Fibroblast of lung (primary cell): ENCODE results near the gene ASB3.

Source experiments
- EZH2 ChIP-seq: IDR thresholded peaks from 2 replicates; pipeline ENCODE4 v1.5.1; 2012; ENCODE audit warnings: low read length, control low read depth, mild to moderate bottlenecking; ENCODE audit errors: missing control alignments
- TF ChIP-seq, protein P1 (sequence below), 2 donors: IDR thresholded peaks in 1 of 2; conservative IDR thresholded peaks in 1 of 2; 1 replicate in 1 of 2; 2 replicates in 1 of 2; pipeline ENCODE4 v1.5.1; 2011 to 2012; ENCODE audit warnings: low read length in 2 of 2, control low read depth in 1 of 2, inconsistent platforms in 1 of 2, low read depth in 1 of 2, mild to moderate bottlenecking in 1 of 2

DNA sequence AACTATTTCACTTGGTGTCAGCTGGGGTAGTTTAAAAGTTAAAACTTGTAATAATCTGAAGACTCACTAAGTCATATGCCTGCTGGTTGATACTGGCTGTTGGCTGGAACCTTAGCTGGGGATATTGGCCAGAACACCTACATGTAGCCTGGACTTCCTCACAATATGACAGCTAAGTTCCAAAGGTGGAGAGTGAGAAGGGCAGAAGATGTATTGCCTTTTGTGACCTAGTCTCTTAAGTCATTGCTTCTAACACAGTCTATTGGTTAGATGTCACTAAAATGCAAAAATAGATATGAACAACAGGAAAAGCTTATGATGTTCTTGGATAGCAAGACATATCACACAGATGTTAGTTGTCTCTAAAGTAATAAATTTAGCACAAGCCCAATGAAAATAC lies 132.4 kb downstream of the ASB3 start:
- TF ChIP-seq EZH2, result no peak
- TF ChIP-seq, protein P1, sequence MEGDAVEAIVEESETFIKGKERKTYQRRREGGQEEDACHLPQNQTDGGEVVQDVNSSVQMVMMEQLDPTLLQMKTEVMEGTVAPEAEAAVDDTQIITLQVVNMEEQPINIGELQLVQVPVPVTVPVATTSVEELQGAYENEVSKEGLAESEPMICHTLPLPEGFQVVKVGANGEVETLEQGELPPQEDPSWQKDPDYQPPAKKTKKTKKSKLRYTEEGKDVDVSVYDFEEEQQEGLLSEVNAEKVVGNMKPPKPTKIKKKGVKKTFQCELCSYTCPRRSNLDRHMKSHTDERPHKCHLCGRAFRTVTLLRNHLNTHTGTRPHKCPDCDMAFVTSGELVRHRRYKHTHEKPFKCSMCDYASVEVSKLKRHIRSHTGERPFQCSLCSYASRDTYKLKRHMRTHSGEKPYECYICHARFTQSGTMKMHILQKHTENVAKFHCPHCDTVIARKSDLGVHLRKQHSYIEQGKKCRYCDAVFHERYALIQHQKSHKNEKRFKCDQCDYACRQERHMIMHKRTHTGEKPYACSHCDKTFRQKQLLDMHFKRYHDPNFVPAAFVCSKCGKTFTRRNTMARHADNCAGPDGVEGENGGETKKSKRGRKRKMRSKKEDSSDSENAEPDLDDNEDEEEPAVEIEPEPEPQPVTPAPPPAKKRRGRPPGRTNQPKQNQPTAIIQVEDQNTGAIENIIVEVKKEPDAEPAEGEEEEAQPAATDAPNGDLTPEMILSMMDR (conservative IDR thresholded peaks at IDR 0.05 in 1 of 2, IDR thresholded peaks at IDR 0.05 in 1 of 2; ENCODE audit: low read depth in 1 of 2, low read length in 2 of 2), result no peak
